NT2/D1 (cell line): ENCODE data around the gene PLEKHA6.

Experiments
- YY1 ChIP-seq: IDR thresholded peaks from 2 replicates; pipeline ENCODE4 v1.6.1; 2011; ENCODE audit not compliant: insufficient read length, insufficient read depth
- ZNF274 ChIP-seq: IDR thresholded peaks from 2 replicates; pipeline ENCODE4 v1.6.1; 2011; ENCODE audit warnings: mild to moderate bottlenecking, low read depth, low read length

DNA sequence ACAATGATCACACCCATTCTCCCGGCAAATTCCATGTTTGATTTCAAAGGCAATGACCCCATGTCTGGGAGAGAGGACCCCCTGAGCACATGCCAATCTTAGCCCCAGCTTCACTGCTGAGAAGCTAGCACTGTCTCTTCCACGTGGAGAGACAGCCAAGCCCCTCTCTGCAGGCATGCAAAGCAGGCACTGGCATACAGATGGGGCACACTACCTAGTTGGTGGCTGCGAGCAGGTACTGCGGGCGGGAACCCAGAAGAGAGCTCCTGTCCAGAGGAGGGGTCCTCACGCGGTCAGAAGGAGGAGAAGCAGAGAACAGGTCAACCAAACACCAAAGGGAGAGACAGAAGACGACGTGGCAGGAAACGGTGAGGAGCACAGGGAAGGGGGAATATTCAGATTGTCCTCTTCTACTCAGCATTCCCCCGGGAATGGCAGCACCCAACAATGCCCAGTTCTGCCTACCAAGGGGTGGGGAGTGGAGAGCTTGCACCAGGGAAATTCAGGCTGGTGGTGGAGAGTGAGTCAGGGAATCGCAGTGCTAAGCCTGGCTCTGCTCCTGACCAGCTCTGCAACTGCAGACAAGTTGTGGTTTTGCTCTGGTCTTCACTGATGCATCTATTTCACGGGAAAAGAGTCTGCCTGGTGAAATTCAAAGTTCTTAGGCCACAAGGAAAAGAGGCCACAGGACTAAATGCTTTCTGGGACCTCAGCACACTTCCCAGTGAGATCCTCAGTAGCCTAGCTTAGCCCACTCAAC is 97.8 kb downstream of the PLEKHA6 start:
- TF ChIP-seq YY1 (no peak), ZNF274 (no peak)
